GM12878 (cell line): Measurements from ENCODE around the gene DCLK2. TPM values are rescaled to one million over a fixed set of nuclear protein-coding genes. Genes with fewer than 3 reads are reported as not detected.

Experiments used
- ATAC-seq: fragments of 200-7000 bp; cut with Tn5 transposase; 3 replicates; pipeline ENCODE4 v1.9.1; 2020; ENCODE audit warnings: mild to moderate bottlenecking, moderate library complexity
- BruUV-seq: library from RNA; stranded (reverse); fragments of 400-500 nt; replicated peaks from 2 replicates; lab custom pipeline; 2021; lab: Mats Ljungman, UMichigan
- CTCF ChIA-PET: fragments of 300-600 bp; sonication (Branson Sonifier 250); formaldehyde crosslinking; extraction: SDS; loops from one replicate; lab custom pipeline; 2021; ENCODE audit warnings: inconsistent platforms; lab: Yijun Ruan, JAX
- POLR2A ChIA-PET: fragments of 350-600 bp; formaldehyde crosslinking; extraction: SDS; loops from one replicate; lab custom pipeline; 2021; ENCODE audit warnings: inconsistent platforms; lab: Charles Lee
- RAD21 ChIA-PET: fragments of 300-600 bp; sonication (Branson Sonifier 250); formaldehyde crosslinking; loops from one replicate; lab custom pipeline; 2023; ENCODE audit warnings: antibody characterized with exemption; ENCODE audit not compliant: unreplicated experiment; lab: Charles Lee
- SMC1A ChIA-PET: fragments of 300-600 bp; sonication (Branson Sonifier 250); formaldehyde crosslinking; loops from one replicate; lab custom pipeline; 2023; ENCODE audit not compliant: unreplicated experiment, uncharacterized antibody; lab: Charles Lee
- DNase-seq: peaks from one replicate; pipeline ENCODE4 v3.0.0-alpha.2; 2011; ENCODE audit warnings: low read depth, low spot score
- FAIRE-seq: peaks from 3 replicates; lab custom pipeline; 2011; peaks lifted over from hg19 to GRCh38; lab: Jason Lieb, UNC
- H2AFZ ChIP-seq: 2 replicates; pipeline ENCODE4 v1.6.0; 2011; ENCODE audit warnings: low read depth, low read length, control low read depth; ENCODE audit not compliant: control insufficient read depth
- H3K27ac ChIP-seq: 2 replicates; pipeline ENCODE4 v1.5.1; 2011; ENCODE audit warnings: control low read depth; ENCODE audit not compliant: control insufficient read depth, insufficient read depth
- H3K27me3 ChIP-seq, 2 experiments: replicated peaks in 1 of 2; 2 replicates each; pipeline versions ENCODE4 v1.6.0 to v1.6.1; 2011; ENCODE audit warnings: low read length in 1 of 2; ENCODE audit not compliant: control insufficient read depth in 2 of 2, insufficient read depth in 2 of 2
- H3K36me3 ChIP-seq, 2 experiments: 2 replicates each; pipeline ENCODE4 v1.5.1; 2011; ENCODE audit warnings: low read length in 1 of 2; ENCODE audit not compliant: control insufficient read depth in 2 of 2, insufficient read depth in 2 of 2
- H3K4me1 ChIP-seq: 2 replicates; pipeline ENCODE4 v1.6.1; 2011; ENCODE audit warnings: mild to moderate bottlenecking, low read length, moderate library complexity, mixed read lengths; ENCODE audit not compliant: control insufficient read depth, insufficient read depth
- H3K4me2 ChIP-seq: 2 replicates; pipeline ENCODE4 v1.6.0; 2011; ENCODE audit warnings: control low read depth; ENCODE audit not compliant: control insufficient read depth, insufficient read depth
- H3K4me3 ChIP-seq: fragments of 200-600 bp; sonication (generic); 2 replicates; pipeline ENCODE4 v1.5.1; 2016
- H3K79me2 ChIP-seq: 2 replicates; pipeline ENCODE4 v1.6.0; 2011; ENCODE audit warnings: low read length; ENCODE audit not compliant: control insufficient read depth, insufficient read depth
- H3K9ac ChIP-seq: 2 replicates; pipeline ENCODE4 v1.8.0; 2011; ENCODE audit warnings: low read length, control low read depth, mixed read lengths; ENCODE audit not compliant: control insufficient read depth, insufficient read depth
- H3K9me3 ChIP-seq: replicated peaks from 3 replicates; pipeline ENCODE4 v1.5.1; 2011; ENCODE audit warnings: mild to moderate bottlenecking, low read length; ENCODE audit not compliant: control insufficient read depth, insufficient read depth
- H4K20me1 ChIP-seq: 2 replicates; pipeline ENCODE4 v1.6.0; 2011; ENCODE audit not compliant: control insufficient read depth, insufficient read depth
- ATF2 ChIP-seq: IDR thresholded peaks from 2 replicates; pipeline ENCODE4 v1.6.1; 2012; ENCODE audit warnings: low read length, inconsistent platforms
- BACH1 ChIP-seq: fragments of 450-650 bp; IDR thresholded peaks from 2 replicates; pipeline ENCODE4 v1.6.1; 2017; ENCODE audit warnings: mild to moderate bottlenecking, borderline replicate concordance
- BCL3 ChIP-seq: IDR thresholded peaks from 2 replicates; pipeline ENCODE4 v1.6.1; 2011; ENCODE audit warnings: borderline replicate concordance, low read depth, mild to moderate bottlenecking, moderate library complexity, low read length; ENCODE audit not compliant: insufficient read depth, poor library complexity, severe bottlenecking
- CEBPB ChIP-seq, 2 experiments: fragments of 150-350 bp in 1 of 2; IDR thresholded peaks; 2 replicates each; pipeline ENCODE4 v1.6.1; 2012 to 2014; ENCODE audit warnings: low read depth in 2 of 2, low read length in 2 of 2, borderline replicate concordance in 1 of 2, inconsistent platforms in 1 of 2
- CEBPZ ChIP-seq: fragments of 150-350 bp; IDR thresholded peaks from 2 replicates; pipeline ENCODE4 v1.6.1; 2016; ENCODE audit warnings: low read depth, low read length
- MEF2A ChIP-seq: IDR thresholded peaks from 2 replicates; pipeline ENCODE4 v1.6.1; 2011; ENCODE audit warnings: low read depth, mild to moderate bottlenecking, low read length, moderate library complexity; ENCODE audit not compliant: insufficient read depth
- MEF2B ChIP-seq: fragments of 450-650 bp; IDR thresholded peaks from 2 replicates; pipeline ENCODE4 v1.6.1; 2018; ENCODE audit warnings: mild to moderate bottlenecking, moderate library complexity; ENCODE audit not compliant: partially characterized antibody, poor library complexity, severe bottlenecking
- SREBF1 ChIP-seq: IDR thresholded peaks from 2 replicates; pipeline ENCODE4 v1.6.1; 2012; ENCODE audit warnings: mild to moderate bottlenecking, low read length
- SUPT20H ChIP-seq: IDR thresholded peaks from 2 replicates; pipeline ENCODE4 v1.6.1; 2011; ENCODE audit warnings: low read depth, mild to moderate bottlenecking, low read length, moderate library complexity, borderline replicate concordance; ENCODE audit not compliant: control insufficient read depth
- WRNIP1 ChIP-seq: IDR thresholded peaks from 2 replicates; pipeline ENCODE4 v1.6.1; 2011; ENCODE audit warnings: low read depth, low read length, improper control_type of control experiment, borderline replicate concordance
- YBX1 ChIP-seq: fragments of 450-650 bp; IDR thresholded peaks from 2 replicates; pipeline ENCODE4 v1.6.1; 2016; ENCODE audit warnings: antibody characterized with exemption
- ZBED1 ChIP-seq: IDR thresholded peaks from 2 replicates; pipeline ENCODE4 v1.6.1; 2016; ENCODE audit warnings: borderline replicate concordance
- ZBTB40 ChIP-seq: fragments of 450-650 bp; IDR thresholded peaks from 2 replicates; pipeline ENCODE4 v1.6.1; 2016; ENCODE audit warnings: mild to moderate bottlenecking, moderate library complexity, borderline replicate concordance
- ZSCAN29 ChIP-seq: fragments of 450-650 bp; IDR thresholded peaks from 2 replicates; pipeline ENCODE4 v1.6.1; 2017; ENCODE audit warnings: mild to moderate bottlenecking, moderate library complexity
- in situ Hi-C: fragments of 300-500 bp; cut with MboI; formaldehyde crosslinking; loops from 9 replicates; pipeline ENCODE4 v1.14.3; 2018; ENCODE audit warnings: mixed read lengths
- intact Hi-C: fragments of 100-400 bp; cut with micrococcal nuclease; formaldehyde crosslinking; loops from one replicate; pipeline ENCODE4 v1.14.2; 2022; ENCODE audit not compliant: unreplicated experiment
- polyA plus RNA-seq, 11 experiments: library from polyadenylated mRNA; depleted of rRNA in 4 of 11; unstranded in 6 of 11; stranded (reverse) in 5 of 11; fragments of >200 nt; fragmentation: Nextera tagmentation in 4 of 11; fragmentation: Illumina TruSeq in 1 of 11; extraction: Ambion mirVana in 4 of 11; extraction: Trizol in 1 of 11; gene quantifications; 1 replicate in 1 of 11; 2 replicates in 10 of 11; pipeline versions ENCODE4 v1.2.1 to v1.2.3, GENCODE V29; 2011 to 2016; ENCODE audit warnings: inconsistent platforms in 2 of 11, missing spikeins in 2 of 11, low read depth in 1 of 11
- total RNA-seq, 4 experiments: library from RNA; depleted of rRNA in 3 of 4; stranded (reverse); fragments of >200 nt in 3 of 4; fragmentation: Illumina TruSeq in 1 of 4; extraction: Trizol in 1 of 4; gene quantifications; 2 replicates each; pipeline versions ENCODE4 v1.2.1 to v1.2.3, GENCODE V29; 2013 to 2021

DCLK2 gene
- total and polyA plus RNA-seq, 10 of the 15 experiments (the other 5 are each of a cell fraction or from before 2014, with no cell fraction given) = not detected

- ATAC-seq = no peak
- Histone ChIP-seq H3K9me3 (no peaks in the 10 kb centered on the region), H2AFZ (no peak overlapping the region), H3K79me2 (no peaks in the 10 kb centered on the region), H3K4me2 (no peak overlapping the region), H3K4me1 (no peaks in the 10 kb centered on the region), H3K36me3 (no peaks in the 10 kb centered on the region), H4K20me1 (no peaks in the 10 kb centered on the region), H3K9ac (no peak overlapping the region), H3K4me3 (no peak overlapping the region), H3K27me3 (peaks cover 0 to 4% of the 10 kb centered on the region in 2 experiments; a peak in 2 of 4 replicates), H3K27ac (no peak overlapping the region)
- ChIA-PET RAD21 (no interaction called here), POLR2A (no interaction called here), SMC1A (interaction anchor here (0.6 to 1.5 kb wide), 2 partner anchors 13 to 1957 kb away, joined by 3 to 4 read pairs; no protein-coding TSS in a partner anchor), CTCF (interaction anchor here (1.3 kb wide), 1 partner anchor 61 kb away, joined by 3 read pairs; no protein-coding TSS in a partner anchor)
- no TSS peak for BruUV-seq
- no peak for FAIRE-seq
- intact Hi-C loops = no loop called here
- in situ Hi-C loops = no loop called here
- DNase-seq = no peak
- TF ChIP-seq ZBED1 (no peak), MEF2A (no peak), WRNIP1 (no peak), ZBTB40 (no peak), CEBPB (IDR thresholded peaks at IDR 0.05; ENCODE audit: borderline replicate concordance in 1 of 2, low read depth in 2 of 2, low read length in 2 of 2) (no peak), ZSCAN29 (no peak), SUPT20H (no peak), CEBPZ (no peak), MEF2B (no peak), ATF2 (no peak), BCL3 (no peak), YBX1 (no peak), BACH1 (no peak), SREBF1 (no peak)
Observed at GRCh38 chr4:150181536-150181935, 103.3 kb downstream of the DCLK2 start.
